MM.1S (cell line): ENCODE data around the gene CCDC54.

Experiments
- DNase-seq: peaks from one replicate; pipeline ENCODE4 v3.0.0-alpha.2; 2015
- H2AFZ ChIP-seq: fragments of 300-600 bp; sonication (generic); 2 replicates; pipeline ENCODE4 v1.6.0; 2016; ENCODE audit warnings: antibody characterized with exemption, low read length
- H3F3A ChIP-seq: fragments of 300-600 bp; sonication (generic); 2 replicates; pipeline ENCODE4 v1.6.1; 2016; ENCODE audit warnings: mild to moderate bottlenecking, antibody characterized with exemption, low read length, moderate library complexity, mixed read lengths; ENCODE audit not compliant: insufficient read depth
- H3K27ac ChIP-seq: fragments of 300-600 bp; sonication (generic); 2 replicates; pipeline ENCODE4 v1.5.1; 2016; ENCODE audit warnings: mild to moderate bottlenecking, low read length
- H3K27me3 ChIP-seq: fragments of 300-600 bp; sonication (generic); replicated peaks from 2 replicates; pipeline ENCODE4 v1.6.0; 2016; ENCODE audit warnings: low read length; ENCODE audit not compliant: insufficient read depth
- H3K36me3 ChIP-seq: fragments of 300-600 bp; sonication (generic); replicated peaks from 2 replicates; pipeline ENCODE4 v1.6.1; 2016; ENCODE audit warnings: mild to moderate bottlenecking, low read length, mixed read lengths; ENCODE audit not compliant: insufficient read depth
- H3K4me1 ChIP-seq: fragments of 300-600 bp; sonication (generic); 2 replicates; pipeline ENCODE4 v1.6.1; 2016; ENCODE audit warnings: low read length, mixed read lengths
- H3K4me2 ChIP-seq: fragments of 300-600 bp; sonication (generic); 2 replicates; pipeline ENCODE4 v1.6.0; 2016; ENCODE audit warnings: low read depth, low read length
- H3K4me3 ChIP-seq: fragments of 300-600 bp; sonication (generic); 2 replicates; pipeline ENCODE4 v1.5.1; 2016; ENCODE audit warnings: low read length, mixed read lengths
- H3K79me2 ChIP-seq: fragments of 300-600 bp; sonication (generic); 2 replicates; pipeline ENCODE4 v1.6.1; 2016; ENCODE audit warnings: mixed run types, low read length, mixed read lengths
- H3K9ac ChIP-seq: fragments of 300-600 bp; sonication (generic); 2 replicates; pipeline ENCODE4 v1.6.1; 2016; ENCODE audit warnings: low read length, mixed read lengths
- H3K9me2 ChIP-seq: fragments of 300-600 bp; sonication (generic); replicated peaks from 2 replicates; pipeline ENCODE4 v1.6.1; 2016; ENCODE audit warnings: mild to moderate bottlenecking, low read length, mixed read lengths; ENCODE audit not compliant: insufficient read depth
- H3K9me3 ChIP-seq: fragments of 300-600 bp; sonication (generic); replicated peaks from 2 replicates; pipeline ENCODE4 v1.6.1; 2016; ENCODE audit warnings: mild to moderate bottlenecking, low read length, mixed read lengths; ENCODE audit not compliant: insufficient read depth
- H4K20me1 ChIP-seq: fragments of 300-600 bp; sonication (generic); 2 replicates; pipeline ENCODE4 v1.6.1; 2016; ENCODE audit warnings: mild to moderate bottlenecking, low read length, moderate library complexity, mixed read lengths; ENCODE audit not compliant: insufficient read depth
- CTCF ChIP-seq: fragments of 300-600 bp; sonication (generic); IDR thresholded peaks from 2 replicates; pipeline ENCODE4 v1.5.1; 2016; ENCODE audit warnings: antibody characterized with exemption, low read length, mixed read lengths
- EZH2 ChIP-seq: fragments of 300-600 bp; sonication (generic); optimal IDR thresholded peaks from 2 replicates; pipeline ENCODE3; 2017; ENCODE audit warnings: low read depth, mild to moderate bottlenecking, antibody characterized with exemption, low read length, mixed read lengths
- EZH2phosphoT487 ChIP-seq: fragments of 300-600 bp; sonication (generic); IDR thresholded peaks from 2 replicates; pipeline ENCODE4 v1.6.1; 2018; ENCODE audit warnings: antibody characterized with exemption, low read length

CCDC54 gene

GRCh38 chr3:107373896-107374295 lies 3.3 kb upstream of the CCDC54 start:
- H3K79me2 ChIP-seq, result no peaks in the 10 kb centered on the region
- TF ChIP-seq EZH2 (no peak), EZH2phosphoT487 (no peak), CTCF (no peak)
- no peaks in the 10 kb centered on the region for H3F3A ChIP-seq
- no peak overlapping the region for H3K4me2 ChIP-seq
- H4K20me1 ChIP-seq, result no peaks in the 10 kb centered on the region
- H3K9me3 ChIP-seq, result no peaks in the 10 kb centered on the region
- no peaks in the 10 kb centered on the region for H3K4me1 ChIP-seq
- no peak overlapping the region for H2AFZ ChIP-seq
- H3K9me2 ChIP-seq, result no peaks in the 10 kb centered on the region
- H3K27me3 ChIP-seq, result no peaks in the 10 kb centered on the region
- H3K9ac ChIP-seq, result no peak overlapping the region
- no peaks in the 10 kb centered on the region for H3K36me3 ChIP-seq
- H3K27ac ChIP-seq, result no peak overlapping the region
- DNase-seq, result no peak
- no peak overlapping the region for H3K4me3 ChIP-seq

GRCh38 chr3:107375682-107376081 lies 1.6 kb upstream of the CCDC54 start:
- H2AFZ ChIP-seq, result no peak overlapping the region
- TF ChIP-seq EZH2phosphoT487 (no peak), EZH2 (no peak), CTCF (no peak)
- H3K36me3 ChIP-seq, result no peaks in the 10 kb centered on the region
- no peaks in the 10 kb centered on the region for H3K79me2 ChIP-seq
- no peaks in the 10 kb centered on the region for H3K27me3 ChIP-seq
- H3K27ac ChIP-seq, result no peak overlapping the region
- no peak overlapping the region for H3K4me3 ChIP-seq
- H3K9me3 ChIP-seq, result no peaks in the 10 kb centered on the region
- H3K4me2 ChIP-seq, result no peak overlapping the region
- no peak overlapping the region for H3K9ac ChIP-seq
- no peaks in the 10 kb centered on the region for H3K9me2 ChIP-seq
- DNase-seq, result no peak
- no peaks in the 10 kb centered on the region for H4K20me1 ChIP-seq
- no peaks in the 10 kb centered on the region for H3F3A ChIP-seq
- no peaks in the 10 kb centered on the region for H3K4me1 ChIP-seq

- no peaks in the 10 kb centered on the region for H3K9me2 ChIP-seq
- H3K9me3 ChIP-seq, result no peaks in the 10 kb centered on the region
- H3K4me1 ChIP-seq, result no peaks in the 10 kb centered on the region
- H3K4me2 ChIP-seq, result no peak overlapping the region
- H3K27me3 ChIP-seq, result no peaks in the 10 kb centered on the region
- H2AFZ ChIP-seq, result no peak overlapping the region
- no peaks in the 10 kb centered on the region for H4K20me1 ChIP-seq
- H3K9ac ChIP-seq, result no peak overlapping the region
- no peaks in the 10 kb centered on the region for H3K36me3 ChIP-seq
- no peak overlapping the region for H3K27ac ChIP-seq
- no peaks in the 10 kb centered on the region for H3F3A ChIP-seq
- no peak for DNase-seq
- no peak overlapping the region for H3K4me3 ChIP-seq
- TF ChIP-seq EZH2phosphoT487, result no peak
- no peak for TF ChIP-seq EZH2
- TF ChIP-seq CTCF, result no peak
- no peaks in the 10 kb centered on the region for H3K79me2 ChIP-seq
Measured at GRCh38 chr3:107382631-107383030, 5.4 kb downstream of the CCDC54 start.
